HL-60 (cell line): Measurements from ENCODE around the gene ZSCAN20.

Experiments used
- GABPA ChIP-seq: IDR thresholded peaks from 2 replicates; pipeline ENCODE4 v1.6.1; 2012; ENCODE audit warnings: low read depth
- POLR2AphosphoS5 ChIP-seq: IDR thresholded peaks from 2 replicates; pipeline ENCODE4 v1.6.1; 2012; ENCODE audit warnings: low read depth
- SPI1 ChIP-seq: IDR thresholded peaks from 2 replicates; pipeline ENCODE4 v1.6.1; 2012; ENCODE audit warnings: low read depth, mild to moderate bottlenecking, borderline replicate concordance
- TF ChIP-seq, protein P1 (sequence below): IDR thresholded peaks from one replicate; pipeline ENCODE4 v1.5.1; 2011; ENCODE audit warnings: low read length, control low read depth, inconsistent platforms; ENCODE audit not compliant: insufficient read depth
- TF ChIP-seq, protein P2 (sequence below): IDR thresholded peaks from 2 replicates; pipeline ENCODE4 v1.6.1; 2012; ENCODE audit warnings: low read depth; ENCODE audit not compliant: insufficient replicate concordance

DNA sequence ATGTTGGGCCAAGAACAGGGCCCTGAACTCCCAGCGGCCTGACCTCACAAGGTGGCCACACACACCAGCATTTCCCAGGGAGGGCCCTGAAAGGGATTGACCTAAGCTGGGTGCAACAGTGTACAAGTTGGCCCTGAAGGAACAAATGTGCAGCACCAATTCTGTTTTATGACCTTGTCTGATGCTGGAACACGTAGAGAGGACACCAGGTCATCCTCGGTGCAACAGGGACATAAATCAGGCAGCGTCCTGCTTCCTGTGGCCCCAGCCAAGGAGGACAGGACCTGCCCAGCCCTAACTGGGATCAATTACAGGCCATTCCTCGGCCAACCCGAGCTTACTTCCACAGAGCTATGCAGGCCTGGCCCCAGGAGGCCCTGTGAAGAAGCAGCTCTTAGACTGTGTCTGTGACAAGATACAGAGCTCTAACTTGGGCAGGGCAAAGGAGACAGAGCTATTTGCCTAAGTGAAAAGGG, 28.7 kb upstream of the ZSCAN20 start:
- TF ChIP-seq, protein P1, sequence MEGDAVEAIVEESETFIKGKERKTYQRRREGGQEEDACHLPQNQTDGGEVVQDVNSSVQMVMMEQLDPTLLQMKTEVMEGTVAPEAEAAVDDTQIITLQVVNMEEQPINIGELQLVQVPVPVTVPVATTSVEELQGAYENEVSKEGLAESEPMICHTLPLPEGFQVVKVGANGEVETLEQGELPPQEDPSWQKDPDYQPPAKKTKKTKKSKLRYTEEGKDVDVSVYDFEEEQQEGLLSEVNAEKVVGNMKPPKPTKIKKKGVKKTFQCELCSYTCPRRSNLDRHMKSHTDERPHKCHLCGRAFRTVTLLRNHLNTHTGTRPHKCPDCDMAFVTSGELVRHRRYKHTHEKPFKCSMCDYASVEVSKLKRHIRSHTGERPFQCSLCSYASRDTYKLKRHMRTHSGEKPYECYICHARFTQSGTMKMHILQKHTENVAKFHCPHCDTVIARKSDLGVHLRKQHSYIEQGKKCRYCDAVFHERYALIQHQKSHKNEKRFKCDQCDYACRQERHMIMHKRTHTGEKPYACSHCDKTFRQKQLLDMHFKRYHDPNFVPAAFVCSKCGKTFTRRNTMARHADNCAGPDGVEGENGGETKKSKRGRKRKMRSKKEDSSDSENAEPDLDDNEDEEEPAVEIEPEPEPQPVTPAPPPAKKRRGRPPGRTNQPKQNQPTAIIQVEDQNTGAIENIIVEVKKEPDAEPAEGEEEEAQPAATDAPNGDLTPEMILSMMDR = no peak
- TF ChIP-seq, protein P2, sequence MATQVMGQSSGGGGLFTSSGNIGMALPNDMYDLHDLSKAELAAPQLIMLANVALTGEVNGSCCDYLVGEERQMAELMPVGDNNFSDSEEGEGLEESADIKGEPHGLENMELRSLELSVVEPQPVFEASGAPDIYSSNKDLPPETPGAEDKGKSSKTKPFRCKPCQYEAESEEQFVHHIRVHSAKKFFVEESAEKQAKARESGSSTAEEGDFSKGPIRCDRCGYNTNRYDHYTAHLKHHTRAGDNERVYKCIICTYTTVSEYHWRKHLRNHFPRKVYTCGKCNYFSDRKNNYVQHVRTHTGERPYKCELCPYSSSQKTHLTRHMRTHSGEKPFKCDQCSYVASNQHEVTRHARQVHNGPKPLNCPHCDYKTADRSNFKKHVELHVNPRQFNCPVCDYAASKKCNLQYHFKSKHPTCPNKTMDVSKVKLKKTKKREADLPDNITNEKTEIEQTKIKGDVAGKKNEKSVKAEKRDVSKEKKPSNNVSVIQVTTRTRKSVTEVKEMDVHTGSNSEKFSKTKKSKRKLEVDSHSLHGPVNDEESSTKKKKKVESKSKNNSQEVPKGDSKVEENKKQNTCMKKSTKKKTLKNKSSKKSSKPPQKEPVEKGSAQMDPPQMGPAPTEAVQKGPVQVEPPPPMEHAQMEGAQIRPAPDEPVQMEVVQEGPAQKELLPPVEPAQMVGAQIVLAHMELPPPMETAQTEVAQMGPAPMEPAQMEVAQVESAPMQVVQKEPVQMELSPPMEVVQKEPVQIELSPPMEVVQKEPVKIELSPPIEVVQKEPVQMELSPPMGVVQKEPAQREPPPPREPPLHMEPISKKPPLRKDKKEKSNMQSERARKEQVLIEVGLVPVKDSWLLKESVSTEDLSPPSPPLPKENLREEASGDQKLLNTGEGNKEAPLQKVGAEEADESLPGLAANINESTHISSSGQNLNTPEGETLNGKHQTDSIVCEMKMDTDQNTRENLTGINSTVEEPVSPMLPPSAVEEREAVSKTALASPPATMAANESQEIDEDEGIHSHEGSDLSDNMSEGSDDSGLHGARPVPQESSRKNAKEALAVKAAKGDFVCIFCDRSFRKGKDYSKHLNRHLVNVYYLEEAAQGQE = no peak
- no peak for TF ChIP-seq POLR2AphosphoS5
- TF ChIP-seq SPI1 = no peak
- no peak for TF ChIP-seq GABPA
